A549 (cell line): ENCODE results near the gene MBL2. TPM values are rescaled to one million over a fixed set of nuclear protein-coding genes. Genes with fewer than 3 reads are reported as not detected.

Source experiments
- ATAC-seq, 2 experiments: fragments of 200-7000 bp in 1 of 2; fragments of >200 bp in 1 of 2; cut with Nextera tagmentation in 1 of 2; cut with Tn5 transposase in 1 of 2; 3 replicates each; pipeline versions ENCODE4 v1.8.0 to v1.9.1; 2018 to 2020; ENCODE audit warnings: mild to moderate bottlenecking in 1 of 2, moderate library complexity in 1 of 2
- CTCF ChIA-PET: fragments of 300-600 bp; sonication (Branson Sonifier 250); formaldehyde crosslinking; extraction: SDS; loops from one replicate; lab custom pipeline; 2021; ENCODE audit warnings: antibody characterized with exemption, inconsistent platforms; lab: Yijun Ruan, JAX
- POLR2A ChIA-PET: fragments of 350-600 bp; formaldehyde crosslinking; extraction: SDS; loops from one replicate; lab custom pipeline; 2021; ENCODE audit warnings: antibody characterized with exemption, inconsistent platforms; lab: Yijun Ruan, JAX
- DNase-seq, 2 experiments: peaks; one replicate each; pipeline versions ENCODE4 v3.0.0 to v3.0.0-alpha.2; 2011 to 2016; ENCODE audit warnings: low read depth in 1 of 2, low spot score in 1 of 2
- FAIRE-seq: peaks from 2 replicates; lab custom pipeline; 2011; peaks lifted over from hg19 to GRCh38; lab: Jason Lieb, UNC
- H3K27ac ChIP-seq, 2 experiments: fragments of >200 bp; sonication (Bioruptor Twin); formaldehyde crosslinking; 3 replicates each; pipeline ENCODE4 v1.5.1; 2016 to 2017
- H3K4me1 ChIP-seq: fragments of >200 bp; sonication (Bioruptor Twin); formaldehyde crosslinking; 3 replicates; pipeline ENCODE4 v1.6.1; 2016
- H3K4me2 ChIP-seq: fragments of >200 bp; sonication (Bioruptor Twin); formaldehyde crosslinking; 3 replicates; pipeline ENCODE4 v1.6.1; 2016
- H3K4me3 ChIP-seq: fragments of >200 bp; sonication (Bioruptor Twin); formaldehyde crosslinking; 3 replicates; pipeline ENCODE4 v1.5.1; 2016
- H3K9me3 ChIP-seq: fragments of >200 bp; sonication (Bioruptor Twin); formaldehyde crosslinking; 3 replicates; pipeline ENCODE4 v1.6.1; 2016
- BCL3 ChIP-seq: fragments of >200 bp; sonication (Bioruptor Twin); formaldehyde crosslinking; IDR thresholded peaks from 3 replicates; pipeline ENCODE4 v1.6.1; 2016
- CBX2 ChIP-seq: fragments of 200-600 bp; sonication (generic); IDR thresholded peaks from 2 replicates; pipeline ENCODE4 v1.6.1; 2016; ENCODE audit warnings: low read depth, mild to moderate bottlenecking, borderline replicate concordance
- CHD4 ChIP-seq: fragments of 200-600 bp; sonication (generic); IDR thresholded peaks from 2 replicates; pipeline ENCODE4 v1.6.1; 2016; ENCODE audit warnings: antibody characterized with exemption, mild to moderate bottlenecking, borderline replicate concordance
- CTCF ChIP-seq: fragments of >200 bp; sonication (Bioruptor Twin); formaldehyde crosslinking; IDR thresholded peaks from 3 replicates; pipeline ENCODE4 v1.5.1; 2016
- EHMT2 ChIP-seq: fragments of 200-600 bp; sonication (generic); IDR thresholded peaks from 2 replicates; pipeline ENCODE4 v1.6.1; 2016; ENCODE audit warnings: antibody characterized with exemption, low read depth, mild to moderate bottlenecking, moderate library complexity
- EP300 ChIP-seq, 2 experiments: fragments of >200 bp; sonication (Bioruptor Twin); formaldehyde crosslinking; IDR thresholded peaks; 2 replicates in 1 of 2; 3 replicates in 1 of 2; pipeline ENCODE4 v1.6.1; 2016 to 2017
- FOSB ChIP-seq: fragments of 250-450 bp; sonication (Bioruptor Pico); IDR thresholded peaks from 2 replicates; pipeline ENCODE4 v1.5.0; 2020; ENCODE audit warnings: mild to moderate bottlenecking, moderate library complexity
- FOSL2 ChIP-seq, 2 experiments: fragments of 450-650 bp in 1 of 2; fragments of >200 bp in 1 of 2; sonication (Bioruptor Twin) in 1 of 2; formaldehyde crosslinking; IDR thresholded peaks; 2 replicates each; pipeline versions ENCODE4 v1.5.0 to v1.6.1; 2016 to 2020; ENCODE audit warnings: mild to moderate bottlenecking in 1 of 2, moderate library complexity in 1 of 2
- JUNB ChIP-seq: fragments of >200 bp; sonication (Bioruptor Twin); formaldehyde crosslinking; IDR thresholded peaks from 2 replicates; pipeline ENCODE4 v1.6.1; 2016
- MAFK ChIP-seq: fragments of 450-650 bp; IDR thresholded peaks from 2 replicates; pipeline ENCODE4 v1.6.1; 2014; ENCODE audit not compliant: partially characterized antibody
- MAX ChIP-seq: IDR thresholded peaks from 2 replicates; pipeline ENCODE4 v1.6.1; 2012
- MAZ ChIP-seq: fragments of 150-350 bp; IDR thresholded peaks from 2 replicates; pipeline ENCODE4 v1.6.1; 2014; ENCODE audit warnings: antibody characterized with exemption, low read depth, low read length, borderline replicate concordance
- MYC ChIP-seq: IDR thresholded peaks from 2 replicates; pipeline ENCODE4 v1.6.1; 2012; ENCODE audit warnings: mild to moderate bottlenecking, inconsistent platforms, low read length, improper control_type of control experiment, borderline replicate concordance
- NFE2L2 ChIP-seq: fragments of 150-350 bp; conservative IDR thresholded peaks from 2 replicates; pipeline ENCODE4 v1.6.1; 2014; ENCODE audit warnings: low read length
- NPAS2 ChIP-seq: fragments of 250-450 bp; sonication (Bioruptor Pico); IDR thresholded peaks from 2 replicates; pipeline ENCODE4 v1.8.0; 2022; ENCODE audit warnings: mild to moderate bottlenecking, moderate library complexity, borderline replicate concordance
- PBX3 ChIP-seq: IDR thresholded peaks from 2 replicates; pipeline ENCODE4 v1.6.1; 2012
- PHF8 ChIP-seq: fragments of 200-600 bp; sonication (generic); IDR thresholded peaks from 2 replicates; pipeline ENCODE4 v1.6.1; 2016; ENCODE audit warnings: low read depth, mild to moderate bottlenecking, antibody characterized with exemption, moderate library complexity, borderline replicate concordance
- POLR2A ChIP-seq: IDR thresholded peaks from 2 replicates; pipeline ENCODE4 v1.6.1; 2012; ENCODE audit warnings: mild to moderate bottlenecking, low read length
- POLR2AphosphoS2 ChIP-seq: conservative IDR thresholded peaks from 2 replicates; pipeline ENCODE4 v1.6.1; 2012; ENCODE audit warnings: low read length, improper control_type of control experiment, inconsistent platforms
- RAD21 ChIP-seq, 2 experiments: fragments of >200 bp in 1 of 2; sonication (Bioruptor Twin) in 1 of 2; formaldehyde crosslinking in 1 of 2; IDR thresholded peaks in 1 of 2; conservative IDR thresholded peaks in 1 of 2; 2 replicates in 1 of 2; 3 replicates in 1 of 2; pipeline ENCODE4 v1.6.1; 2012 to 2018; ENCODE audit warnings: inconsistent platforms in 1 of 2
- RFX5 ChIP-seq: fragments of 450-650 bp; IDR thresholded peaks from 2 replicates; pipeline ENCODE4 v1.7.1; 2014; ENCODE audit warnings: antibody characterized with exemption, mild to moderate bottlenecking, moderate library complexity
- RNF2 ChIP-seq: fragments of 200-600 bp; sonication (generic); IDR thresholded peaks from 2 replicates; pipeline ENCODE4 v1.6.1; 2016; ENCODE audit warnings: low read depth, mild to moderate bottlenecking, antibody characterized with exemption, moderate library complexity, borderline replicate concordance
- SMC3 ChIP-seq: fragments of >200 bp; sonication (Bioruptor Twin); formaldehyde crosslinking; IDR thresholded peaks from 3 replicates; pipeline ENCODE4 v1.6.1; 2018; ENCODE audit warnings: inconsistent platforms
- SREBF2 ChIP-seq: fragments of 450-650 bp; IDR thresholded peaks from 2 replicates; pipeline ENCODE4 v1.6.1; 2014; ENCODE audit warnings: mild to moderate bottlenecking, moderate library complexity
- USF2 ChIP-seq: fragments of 450-650 bp; IDR thresholded peaks from 2 replicates; pipeline ENCODE4 v1.6.1; 2014; ENCODE audit warnings: antibody characterized with exemption
- ZFP36 ChIP-seq: fragments of 450-650 bp; IDR thresholded peaks from 2 replicates; pipeline ENCODE4 v1.6.1; 2014; ENCODE audit warnings: borderline replicate concordance; ENCODE audit not compliant: partially characterized antibody
- ZNF302 ChIP-seq: fragments of 250-450 bp; sonication (Bioruptor Pico); IDR thresholded peaks from 2 replicates; pipeline ENCODE4 v1.9.0; 2021; ENCODE audit warnings: inconsistent platforms, mild to moderate bottlenecking, moderate library complexity
- WGBS: methylation state at CpG from one replicate; pipeline ENCODE4 v1.1.6; 2017; ENCODE audit errors: missing lambda C conversion rate; 5-methylcytosine and 5-hydroxymethylcytosine counted together
- polyA plus RNA-seq, 4 experiments: library from polyadenylated mRNA; depleted of rRNA in 3 of 4; stranded (reverse); fragments of >200 nt; fragmentation: RNase III in 1 of 4; extraction: RNeasy Plus Mini Kit Qiagen cat#74134 plus additional on column Dnase treatment in 1 of 4; gene quantifications; 2 replicates in 3 of 4; 3 replicates in 1 of 4; pipeline ENCODE4 v1.2.3, GENCODE V29; 2011 to 2017

The MBL2 gene
- polyA plus RNA-seq, 2 of the 4 experiments (the other 2 are of a cell fraction), result not detected

GRCh38 chr10:52759154-52759553, 13.4 kb downstream of the MBL2 start:
- Histone ChIP-seq H3K9me3 (no peaks in the 10 kb centered on the region), H3K4me1 (no peaks in the 10 kb centered on the region), H3K4me3 (no peak overlapping the region), H3K4me2 (no peak overlapping the region), H3K27ac (no peak overlapping the region)
- FAIRE-seq (no peak), DNase-seq (no peak), ATAC-seq (no peak)
- ChIA-PET POLR2A (no interaction called here), CTCF (interaction anchor here (1.4 kb wide), 1 partner anchor 19 kb away, joined by 3 read pairs; no protein-coding TSS in a partner anchor)
- 40% methylated on average over 3 of the region's 3 CpGs for WGBS
- TF ChIP-seq MYC (no peak), PHF8 (no peak), ZFP36 (no peak), FOSL2 (IDR thresholded peaks at IDR 0.05) (no peak), FOSL2 (CRISPR knock-in tag; IDR thresholded peaks at IDR 0.05) (no peak), CBX2 (no peak), ZNF302 (CRISPR knock-in tag) (no peak), MAX (no peak), MAFK (no peak), BCL3 (no peak), JUNB (no peak), PBX3 (no peak)

- no peak for DNase-seq
- ChIA-PET CTCF (interaction anchor here (1.0 kb wide), 1 partner anchor 11 kb away, joined by 3 read pairs; no protein-coding TSS in a partner anchor), POLR2A (no interaction called here)
- WGBS, result 41% methylated on average over 2 of the region's 2 CpGs
- TF ChIP-seq EP300 (IDR thresholded peaks at IDR 0.05) (no peak), POLR2A (no peak), RFX5 (no peak), POLR2AphosphoS2 (no peak), NPAS2 (no peak), MAZ (no peak), BCL3 (no peak), USF2 (no peak), SREBF2 (no peak)
- Histone ChIP-seq H3K4me2 (no peak overlapping the region), H3K27ac (no peak overlapping the region), H3K4me1 (no peaks in the 10 kb centered on the region), H3K4me3 (no peak overlapping the region), H3K9me3 (no peaks in the 10 kb centered on the region)
- no peak for ATAC-seq
- no peak for FAIRE-seq
Observed at GRCh38 chr10:52758406-52758805, 14.2 kb downstream of the MBL2 start.

- Histone ChIP-seq H3K27ac (no peak overlapping the region), H3K4me3 (no peak overlapping the region), H3K4me1 (no peaks in the 10 kb centered on the region), H3K9me3 (no peaks in the 10 kb centered on the region)
- no peak for FAIRE-seq
- ATAC-seq, result no peak
- DNase-seq, result no peak
- POLR2A ChIA-PET, result no interaction called here
- 49% methylated on average over 6 of the region's 6 CpGs for WGBS
- TF ChIP-seq JUNB, result no peak
- TF ChIP-seq FOSB (CRISPR knock-in tag), result no peak
- no peak for TF ChIP-seq ZFP36
- TF ChIP-seq POLR2AphosphoS2, result no peak
- no peak for TF ChIP-seq RAD21 (conservative IDR thresholded peaks at IDR 0.05 in 1 of 2, IDR thresholded peaks at IDR 0.05 in 1 of 2)
- TF ChIP-seq RNF2, result no peak
- no peak for TF ChIP-seq SMC3
- no peak for TF ChIP-seq MAX
- no peak for TF ChIP-seq POLR2A
- no peak for TF ChIP-seq NFE2L2
- no peak for TF ChIP-seq CTCF
- no peak for TF ChIP-seq EHMT2
- TF ChIP-seq CHD4, result no peak
- TF ChIP-seq, all 56 proteins: peak for 0
- H3K4me2 ChIP-seq, result no peak overlapping the region
- CTCF ChIA-PET, result interaction anchor here (1.0 kb wide), 1 partner anchor 11 kb away, joined by 3 read pairs; no protein-coding TSS in a partner anchor
Observed at GRCh38 chr10:52757773-52758172, 14.8 kb downstream of the MBL2 start.
